Fibroblast of lung (primary cell): Measurements from ENCODE around the gene NEUROG1.

Experiments used
- EZH2 ChIP-seq: IDR thresholded peaks from 2 replicates; pipeline ENCODE4 v1.5.1; 2012; ENCODE audit warnings: low read length, control low read depth, mild to moderate bottlenecking; ENCODE audit errors: missing control alignments
- TF ChIP-seq, protein P1 (sequence below), 2 donors: IDR thresholded peaks in 1 of 2; conservative IDR thresholded peaks in 1 of 2; 1 replicate in 1 of 2; 2 replicates in 1 of 2; pipeline ENCODE4 v1.5.1; 2011 to 2012; ENCODE audit warnings: low read length in 2 of 2, control low read depth in 1 of 2, inconsistent platforms in 1 of 2, low read depth in 1 of 2, mild to moderate bottlenecking in 1 of 2

DNA sequence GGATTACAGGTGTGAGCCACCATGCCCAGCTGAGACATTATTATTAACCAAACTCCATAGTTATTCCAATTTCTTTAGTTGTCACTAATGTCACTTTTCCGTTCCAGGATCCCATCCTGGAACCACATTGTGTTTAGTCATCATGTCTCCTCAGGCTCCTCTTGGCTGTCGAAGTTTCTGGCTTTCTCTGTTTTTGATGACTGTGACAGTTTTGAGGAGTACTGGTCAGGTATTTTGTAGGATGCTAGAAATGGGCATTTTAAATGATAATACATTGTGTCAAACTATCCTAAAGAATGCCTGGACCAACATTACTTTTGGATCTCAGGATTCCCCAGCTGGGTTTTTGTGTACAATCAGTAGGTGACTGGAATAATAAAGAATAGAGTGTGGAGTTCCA lies 19.8 kb upstream of the NEUROG1 start:
- no peak for TF ChIP-seq EZH2
- TF ChIP-seq, protein P1, sequence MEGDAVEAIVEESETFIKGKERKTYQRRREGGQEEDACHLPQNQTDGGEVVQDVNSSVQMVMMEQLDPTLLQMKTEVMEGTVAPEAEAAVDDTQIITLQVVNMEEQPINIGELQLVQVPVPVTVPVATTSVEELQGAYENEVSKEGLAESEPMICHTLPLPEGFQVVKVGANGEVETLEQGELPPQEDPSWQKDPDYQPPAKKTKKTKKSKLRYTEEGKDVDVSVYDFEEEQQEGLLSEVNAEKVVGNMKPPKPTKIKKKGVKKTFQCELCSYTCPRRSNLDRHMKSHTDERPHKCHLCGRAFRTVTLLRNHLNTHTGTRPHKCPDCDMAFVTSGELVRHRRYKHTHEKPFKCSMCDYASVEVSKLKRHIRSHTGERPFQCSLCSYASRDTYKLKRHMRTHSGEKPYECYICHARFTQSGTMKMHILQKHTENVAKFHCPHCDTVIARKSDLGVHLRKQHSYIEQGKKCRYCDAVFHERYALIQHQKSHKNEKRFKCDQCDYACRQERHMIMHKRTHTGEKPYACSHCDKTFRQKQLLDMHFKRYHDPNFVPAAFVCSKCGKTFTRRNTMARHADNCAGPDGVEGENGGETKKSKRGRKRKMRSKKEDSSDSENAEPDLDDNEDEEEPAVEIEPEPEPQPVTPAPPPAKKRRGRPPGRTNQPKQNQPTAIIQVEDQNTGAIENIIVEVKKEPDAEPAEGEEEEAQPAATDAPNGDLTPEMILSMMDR (conservative IDR thresholded peaks at IDR 0.05 in 1 of 2, IDR thresholded peaks at IDR 0.05 in 1 of 2; ENCODE audit: low read depth in 1 of 2, low read length in 2 of 2) = no peak
